Measurements from ENCODE around the gene LAMTOR2.

The LAMTOR2 gene

DNA sequence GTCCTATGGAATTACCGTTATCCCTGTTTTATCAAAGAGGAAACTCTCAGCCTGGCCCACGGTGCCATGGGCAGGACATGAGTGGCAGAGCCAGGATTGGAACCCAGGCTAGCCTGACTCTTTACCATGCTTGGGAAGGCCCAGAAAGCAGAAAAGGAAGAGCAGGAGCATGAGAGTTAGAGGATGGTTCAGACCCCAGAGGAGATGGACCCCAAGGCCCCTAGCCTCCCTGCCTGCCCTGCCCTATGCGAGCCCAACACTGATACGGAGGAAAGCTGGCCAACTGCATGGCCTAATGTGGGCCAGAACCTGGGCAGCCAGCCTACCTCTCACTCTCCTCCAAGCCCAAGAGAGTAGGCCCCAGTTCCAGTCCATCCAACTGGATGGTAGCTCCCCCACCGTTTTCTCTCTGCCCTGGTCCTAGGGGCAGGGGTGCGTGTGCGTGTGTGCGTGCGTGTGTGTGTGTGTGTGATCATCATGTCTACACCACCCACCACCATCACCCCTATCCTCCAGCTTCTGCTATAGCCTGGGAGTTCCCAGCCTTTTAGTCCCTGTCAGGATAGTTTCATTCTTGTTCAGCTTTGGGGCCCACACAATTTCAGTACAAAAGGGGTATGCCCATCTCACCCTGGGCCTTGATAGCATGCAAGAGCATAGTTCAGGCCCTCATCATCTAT is 43.1 kb downstream of the LAMTOR2 start:
- no peak for DNase-seq (ENCODE audit: low read depth in 2 of 2)

GRCh38 chr1:156098784-156099183 is 44.2 kb downstream of the LAMTOR2 start:
- no peak for DNase-seq (ENCODE audit: low read depth in 2 of 2)

DNA sequence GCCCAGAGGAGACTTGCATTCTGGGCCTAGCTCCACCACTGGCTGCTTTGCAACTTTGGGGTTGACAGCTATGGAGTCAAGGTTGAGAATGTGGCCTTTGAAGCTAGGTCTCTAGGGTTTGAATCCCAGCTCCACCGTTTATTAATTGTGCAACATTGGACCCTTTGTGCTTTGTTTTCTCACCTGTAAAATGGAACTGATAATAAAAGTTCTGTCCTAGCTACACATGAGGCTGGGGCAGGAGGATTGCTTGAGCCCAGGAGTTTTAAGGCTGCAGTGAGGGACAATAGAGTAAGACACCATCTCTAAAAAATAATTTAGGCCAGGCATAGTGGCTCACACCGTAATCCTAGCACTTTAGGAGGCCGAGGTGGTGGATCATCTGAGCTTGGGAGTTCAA is 44.7 kb downstream of the LAMTOR2 start:
- DNase-seq (ENCODE audit: low read depth in 2 of 2) = no peak

- DNase-seq (ENCODE audit: low read depth in 2 of 2) = no peak
Observed at GRCh38 chr1:156100205-156100995, 45.8 kb downstream of the LAMTOR2 start.

DNA sequence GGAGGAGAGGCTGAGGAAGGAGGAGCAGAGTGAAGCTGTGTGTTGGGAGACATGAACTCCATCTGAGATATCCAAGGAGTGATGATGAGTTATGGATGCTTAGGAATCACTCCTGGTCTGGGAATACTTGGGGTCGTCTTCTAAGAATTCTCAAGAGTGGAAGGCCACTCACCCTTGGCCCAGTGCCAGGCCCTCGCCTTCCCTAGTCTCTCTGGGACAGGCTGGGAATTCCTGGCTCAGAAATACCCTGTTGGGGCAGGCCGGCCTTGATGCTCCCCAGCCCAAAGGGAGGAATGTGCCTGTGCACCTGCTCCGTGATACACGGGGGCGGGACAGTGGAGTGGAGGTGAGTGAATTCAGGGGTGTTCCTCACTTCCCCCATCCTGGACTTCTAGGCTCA is 47.3 kb downstream of the LAMTOR2 start:
- no peak for DNase-seq (ENCODE audit: low read depth in 2 of 2)

GRCh38 chr1:156102633-156103511 is 48.3 kb downstream of the LAMTOR2 start:
- DNase-seq (ENCODE audit: low read depth in 2 of 2) = no peak

- no peak for DNase-seq (ENCODE audit: low read depth in 2 of 2)
Observed at GRCh38 chr1:156103521-156103947, 49.0 kb downstream of the LAMTOR2 start.

DNA sequence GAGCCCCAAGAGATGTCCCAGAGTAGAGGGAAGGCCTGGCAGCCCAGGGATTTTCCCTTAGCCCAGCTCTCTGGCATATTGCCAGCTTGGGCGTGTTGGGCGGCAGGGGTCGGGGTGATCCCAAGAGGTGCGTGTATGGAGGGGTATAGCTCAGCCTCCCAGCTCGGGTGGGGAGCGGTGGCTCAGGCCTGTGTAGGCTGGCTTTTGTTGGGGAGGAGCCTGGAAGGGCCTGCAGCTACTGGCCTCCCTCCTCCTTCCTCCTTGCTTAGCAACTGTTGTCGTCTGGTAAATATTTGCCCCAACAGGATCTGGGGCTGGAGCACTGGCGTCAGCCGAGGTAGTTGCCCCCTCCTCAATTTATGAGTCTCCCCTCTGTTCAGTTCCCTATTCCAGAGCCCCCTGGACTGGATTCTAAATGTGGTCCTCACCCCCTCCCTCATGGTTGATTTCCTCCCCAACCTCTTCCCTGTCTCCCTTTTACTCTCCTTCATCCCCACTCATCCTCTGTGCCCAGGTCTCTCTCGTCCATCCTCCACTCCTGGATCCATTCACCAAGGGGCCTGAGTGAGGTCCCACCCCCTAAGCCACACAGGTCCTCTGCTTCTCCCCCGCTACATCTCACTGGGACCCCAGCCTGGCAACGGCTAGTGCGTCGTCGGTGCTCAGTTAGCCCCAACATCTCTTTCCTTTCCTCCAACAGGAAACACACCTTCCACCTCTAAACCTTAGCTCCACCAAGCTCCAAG is 49.7 kb downstream of the LAMTOR2 start:
- DNase-seq (ENCODE audit: low read depth in 2 of 2) = no peak

- no peak for DNase-seq (ENCODE audit: low read depth in 2 of 2)
Observed at GRCh38 chr1:156104861-156105832, 50.6 kb downstream of the LAMTOR2 start.

DNA sequence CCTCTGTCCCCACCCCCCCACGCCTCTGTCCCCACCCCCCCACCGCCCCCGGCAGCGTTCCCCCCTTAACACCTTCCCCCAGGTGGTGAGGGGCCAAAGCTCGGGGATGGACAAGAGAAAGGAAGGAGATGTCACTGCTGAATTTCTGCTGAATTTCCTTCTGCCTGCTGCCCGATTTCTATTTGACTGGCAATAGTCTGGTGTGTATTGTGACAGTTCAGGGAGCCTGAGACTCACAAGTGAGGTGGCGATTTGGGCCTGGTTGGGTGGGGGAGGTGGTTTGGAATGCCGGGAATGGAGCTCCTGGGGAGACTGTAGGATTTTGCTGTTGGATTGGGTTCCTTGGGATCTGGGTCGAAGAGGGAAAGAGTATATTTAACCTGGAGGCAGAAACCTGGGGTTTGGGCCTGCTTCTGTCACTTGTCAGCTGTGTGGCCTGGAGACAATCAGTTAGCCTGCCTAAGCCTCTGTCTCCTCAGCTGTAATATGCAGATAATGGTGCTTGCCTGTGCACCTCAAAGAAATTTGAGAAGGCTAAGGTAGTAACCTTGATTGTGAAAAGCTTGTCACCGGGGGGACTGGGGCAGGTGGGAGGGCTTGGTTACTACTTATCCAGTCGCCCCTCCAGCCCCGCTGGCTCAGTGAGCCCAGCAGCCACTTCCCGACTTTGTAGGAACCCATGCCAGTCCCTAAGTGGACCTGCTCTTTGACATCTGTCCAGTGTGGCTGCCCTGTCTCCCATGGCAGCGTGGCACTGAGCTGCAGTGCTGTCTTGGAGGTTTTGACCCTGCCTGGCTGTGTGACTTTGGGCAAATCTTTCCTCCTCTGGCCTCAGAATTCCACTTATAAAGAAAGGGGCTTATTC is 52.3 kb downstream of the LAMTOR2 start:
- DNase-seq (ENCODE audit: low read depth in 2 of 2) = no peak

DNA sequence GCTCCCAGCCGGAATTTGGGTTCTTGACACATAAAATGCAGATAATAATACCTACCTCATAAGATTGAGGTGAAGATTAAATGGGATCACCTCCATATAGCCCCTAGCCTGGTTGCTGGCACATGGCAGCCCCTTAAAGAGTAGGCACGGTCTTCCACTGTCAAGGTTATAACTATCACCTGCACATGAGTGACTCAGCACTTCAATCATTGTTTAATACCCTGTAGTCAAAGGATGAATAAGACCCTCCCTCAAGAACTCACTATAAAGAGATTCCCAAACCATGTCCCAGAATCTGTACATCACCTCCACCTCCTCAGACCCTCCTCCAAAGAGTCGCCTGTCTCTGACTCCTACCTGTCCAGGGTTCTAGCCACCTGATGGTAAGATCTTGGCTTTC is 53.5 kb downstream of the LAMTOR2 start:
- no peak for DNase-seq (ENCODE audit: low read depth in 2 of 2)

Data from stimulated activated CD8-positive, alpha-beta memory T cell treated with anti-CD3 and anti-CD28 coated beads, Interleukin-7, amount 100 ng/mL, for 1 hour (primary cell).